DND-41 (cell line): ENCODE data around the gene OLIG2.

Experiments used
- ATAC-seq: fragments of 200-7000 bp; cut with Tn5 transposase; 3 replicates; pipeline ENCODE4 v1.9.1; 2021; ENCODE audit warnings: low read depth; ENCODE audit not compliant: insufficient read depth
- DNase-seq: peaks from one replicate; pipeline ENCODE4 v3.0.0-alpha.2; 2020
- H2AFZ ChIP-seq: 2 replicates; pipeline ENCODE4 v1.6.0; 2012; ENCODE audit warnings: low read depth, low read length
- H3K27ac ChIP-seq: 2 replicates; pipeline ENCODE4 v1.5.1; 2012; ENCODE audit warnings: low read length, inconsistent platforms
- H3K27me3 ChIP-seq: fragments of 200-600 bp; sonication (generic); 2 replicates; pipeline ENCODE4 v1.6.0; 2012; ENCODE audit warnings: low read length, mild to moderate bottlenecking, inconsistent platforms; ENCODE audit not compliant: insufficient read depth, poor library complexity
- H3K36me3 ChIP-seq: 2 replicates; pipeline ENCODE4 v1.5.1; 2012; ENCODE audit warnings: low read length, inconsistent platforms; ENCODE audit not compliant: insufficient read depth
- H3K4me1 ChIP-seq: 2 replicates; pipeline ENCODE4 v1.5.1; 2012; ENCODE audit warnings: mild to moderate bottlenecking, low read length; ENCODE audit not compliant: insufficient read depth
- H3K4me2 ChIP-seq: 2 replicates; pipeline ENCODE4 v1.6.0; 2012; ENCODE audit warnings: mild to moderate bottlenecking, moderate library complexity, low read length, inconsistent platforms; ENCODE audit not compliant: insufficient read depth
- H3K4me3 ChIP-seq, 2 experiments: fragments of 200-600 bp in 1 of 2; shearing (Covaris generic) in 1 of 2; 2 replicates each; pipeline ENCODE4 v1.5.1; 2012 to 2016; ENCODE audit warnings: inconsistent platforms in 2 of 2, low read length in 2 of 2, mild to moderate bottlenecking in 2 of 2, low read depth in 1 of 2, moderate library complexity in 1 of 2
- H3K79me2 ChIP-seq: 2 replicates; pipeline ENCODE4 v1.6.0; 2012; ENCODE audit warnings: low read length, inconsistent platforms; ENCODE audit not compliant: insufficient read depth
- H3K9ac ChIP-seq: 2 replicates; pipeline ENCODE4 v1.6.0; 2012; ENCODE audit warnings: low read depth, mild to moderate bottlenecking, inconsistent platforms, low read length, moderate library complexity
- H3K9me3 ChIP-seq: 2 replicates; pipeline ENCODE4 v1.5.1; 2012; ENCODE audit warnings: low read length, moderate library complexity, mild to moderate bottlenecking, inconsistent platforms; ENCODE audit not compliant: insufficient read depth, severe bottlenecking
- H4K20me1 ChIP-seq: 2 replicates; pipeline ENCODE4 v1.6.0; 2012; ENCODE audit warnings: low read length; ENCODE audit not compliant: insufficient read depth
- EZH2 ChIP-seq: IDR thresholded peaks from 3 replicates; pipeline ENCODE4 v1.6.1; 2012; ENCODE audit warnings: borderline replicate concordance, low read depth, mild to moderate bottlenecking, moderate library complexity, low read length, inconsistent platforms; ENCODE audit not compliant: severe bottlenecking
- TF ChIP-seq, protein P1 (sequence below): IDR thresholded peaks from 2 replicates; pipeline ENCODE4 v1.5.1; 2012; ENCODE audit warnings: borderline replicate concordance, low read length, moderate library complexity, mild to moderate bottlenecking; ENCODE audit not compliant: poor library complexity, severe bottlenecking; ENCODE audit errors: extremely low read depth

Gene OLIG2

GRCh38 chr21:33046455-33046854 lies 20.7 kb downstream of the OLIG2 start:
- H3K9me3 ChIP-seq = no peaks in the 10 kb centered on the region
- H3K79me2 ChIP-seq = no peaks in the 10 kb centered on the region
- no peaks in the 10 kb centered on the region for H3K36me3 ChIP-seq
- no peaks in the 10 kb centered on the region for H4K20me1 ChIP-seq
- no peaks in the 10 kb centered on the region for H3K4me1 ChIP-seq
- no peaks in the 10 kb centered on the region for H3K27me3 ChIP-seq
- H3K27ac ChIP-seq = no peak overlapping the region
- H3K4me2 ChIP-seq = no peak overlapping the region
- no peak overlapping the region for H2AFZ ChIP-seq
- no peak overlapping the region for H3K9ac ChIP-seq
- ATAC-seq (no peak), DNase-seq (no peak)
- TF ChIP-seq, protein P1, sequence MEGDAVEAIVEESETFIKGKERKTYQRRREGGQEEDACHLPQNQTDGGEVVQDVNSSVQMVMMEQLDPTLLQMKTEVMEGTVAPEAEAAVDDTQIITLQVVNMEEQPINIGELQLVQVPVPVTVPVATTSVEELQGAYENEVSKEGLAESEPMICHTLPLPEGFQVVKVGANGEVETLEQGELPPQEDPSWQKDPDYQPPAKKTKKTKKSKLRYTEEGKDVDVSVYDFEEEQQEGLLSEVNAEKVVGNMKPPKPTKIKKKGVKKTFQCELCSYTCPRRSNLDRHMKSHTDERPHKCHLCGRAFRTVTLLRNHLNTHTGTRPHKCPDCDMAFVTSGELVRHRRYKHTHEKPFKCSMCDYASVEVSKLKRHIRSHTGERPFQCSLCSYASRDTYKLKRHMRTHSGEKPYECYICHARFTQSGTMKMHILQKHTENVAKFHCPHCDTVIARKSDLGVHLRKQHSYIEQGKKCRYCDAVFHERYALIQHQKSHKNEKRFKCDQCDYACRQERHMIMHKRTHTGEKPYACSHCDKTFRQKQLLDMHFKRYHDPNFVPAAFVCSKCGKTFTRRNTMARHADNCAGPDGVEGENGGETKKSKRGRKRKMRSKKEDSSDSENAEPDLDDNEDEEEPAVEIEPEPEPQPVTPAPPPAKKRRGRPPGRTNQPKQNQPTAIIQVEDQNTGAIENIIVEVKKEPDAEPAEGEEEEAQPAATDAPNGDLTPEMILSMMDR = no peak
- TF ChIP-seq EZH2 = no peak
- no peak overlapping the region for H3K4me3 ChIP-seq

- TF ChIP-seq, protein P1 = no peak
- TF ChIP-seq EZH2 = no peak
- H4K20me1 ChIP-seq = no peaks in the 10 kb centered on the region
- no peaks in the 10 kb centered on the region for H3K4me1 ChIP-seq
- no peaks in the 10 kb centered on the region for H3K27me3 ChIP-seq
- no peak overlapping the region for H3K4me2 ChIP-seq
- H3K36me3 ChIP-seq = no peaks in the 10 kb centered on the region
- no peak overlapping the region for H2AFZ ChIP-seq
- ATAC-seq = no peak
- no peak overlapping the region for H3K9ac ChIP-seq
- DNase-seq = no peak
- H3K27ac ChIP-seq = no peak overlapping the region
- no peaks in the 10 kb centered on the region for H3K9me3 ChIP-seq
- H3K4me3 ChIP-seq = no peak overlapping the region
- H3K79me2 ChIP-seq = no peaks in the 10 kb centered on the region
Measured at GRCh38 chr21:33047231-33047630, 21.5 kb downstream of the OLIG2 start.

- no peaks in the 10 kb centered on the region for H3K4me1 ChIP-seq
- no peaks in the 10 kb centered on the region for H4K20me1 ChIP-seq
- H3K27ac ChIP-seq = no peak overlapping the region
- H2AFZ ChIP-seq = no peak overlapping the region
- H3K9me3 ChIP-seq = no peaks in the 10 kb centered on the region
- H3K4me3 ChIP-seq = no peak overlapping the region
- ATAC-seq (no peak), DNase-seq (no peak)
- H3K9ac ChIP-seq = no peak overlapping the region
- H3K27me3 ChIP-seq = peaks cover 5% of the 10 kb centered on the region
- no peaks in the 10 kb centered on the region for H3K79me2 ChIP-seq
- TF ChIP-seq, protein P1 = no peak
- no peak for TF ChIP-seq EZH2
- H3K36me3 ChIP-seq = no peaks in the 10 kb centered on the region
- H3K4me2 ChIP-seq = no peak overlapping the region
Measured at GRCh38 chr21:33051925-33052324, 26.2 kb downstream of the OLIG2 start.

- no peak for ATAC-seq
- no peaks in the 10 kb centered on the region for H3K79me2 ChIP-seq
- H3K27me3 ChIP-seq = peaks cover 5% of the 10 kb centered on the region
- no peak overlapping the region for H3K27ac ChIP-seq
- no peak overlapping the region for H3K9ac ChIP-seq
- H3K4me2 ChIP-seq = no peak overlapping the region
- TF ChIP-seq EZH2 = no peak
- TF ChIP-seq, protein P1 = no peak
- no peak overlapping the region for H2AFZ ChIP-seq
- no peaks in the 10 kb centered on the region for H3K36me3 ChIP-seq
- DNase-seq = no peak
- no peaks in the 10 kb centered on the region for H4K20me1 ChIP-seq
- no peak overlapping the region for H3K4me3 ChIP-seq
- H3K4me1 ChIP-seq = peaks cover 2% of the 10 kb centered on the region; the same call in 1 of the 2 replicates
- no peaks in the 10 kb centered on the region for H3K9me3 ChIP-seq
Measured at GRCh38 chr21:33053951-33054350, 28.2 kb downstream of the OLIG2 start.
